ENCODE results near the gene KIRREL1. TPM values are rescaled to one million over a fixed set of nuclear protein-coding genes. Genes with fewer than 3 reads are reported as not detected.
A peak's percentile ranks its signal among the peaks of the same experiment; 100 is the strongest.

Gene KIRREL1
- total RNA-seq, 2 donors from 2014 or later = 19.7 to 21.2 TPM

DNA sequence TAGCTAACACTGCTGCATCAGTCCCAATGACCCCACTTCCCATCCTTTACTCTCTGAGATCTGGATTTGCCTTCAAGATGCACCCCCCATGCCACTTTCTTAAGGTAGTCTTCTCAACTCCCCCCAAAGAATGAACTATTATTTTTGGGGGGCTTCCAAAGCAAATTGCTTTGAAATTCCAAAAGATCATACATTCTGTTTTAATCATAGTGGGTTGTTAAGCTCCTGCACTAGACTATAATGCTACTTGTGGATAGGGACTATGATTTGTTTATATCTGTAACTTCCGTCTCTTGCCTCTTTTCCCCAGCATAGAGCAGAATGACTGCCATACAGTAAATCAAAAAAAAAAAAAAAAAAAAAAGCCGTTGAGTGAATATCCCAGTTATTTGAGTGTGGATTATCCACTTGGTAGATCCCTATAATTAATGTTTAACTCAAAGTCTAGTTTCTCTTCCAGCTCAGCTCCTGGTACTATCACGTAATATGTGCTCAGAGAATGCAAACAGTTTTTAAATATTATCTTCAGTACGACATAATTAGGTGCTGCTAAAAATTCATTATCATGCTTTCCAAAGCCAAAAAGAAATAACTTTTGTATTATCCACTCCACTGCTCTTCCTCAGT, 26.9 kb downstream of the KIRREL1 start:
- intact Hi-C loops (cut with DNase I) = no loop called here
- ATAC-seq (no peak), DNase-seq (no peak)

DNA sequence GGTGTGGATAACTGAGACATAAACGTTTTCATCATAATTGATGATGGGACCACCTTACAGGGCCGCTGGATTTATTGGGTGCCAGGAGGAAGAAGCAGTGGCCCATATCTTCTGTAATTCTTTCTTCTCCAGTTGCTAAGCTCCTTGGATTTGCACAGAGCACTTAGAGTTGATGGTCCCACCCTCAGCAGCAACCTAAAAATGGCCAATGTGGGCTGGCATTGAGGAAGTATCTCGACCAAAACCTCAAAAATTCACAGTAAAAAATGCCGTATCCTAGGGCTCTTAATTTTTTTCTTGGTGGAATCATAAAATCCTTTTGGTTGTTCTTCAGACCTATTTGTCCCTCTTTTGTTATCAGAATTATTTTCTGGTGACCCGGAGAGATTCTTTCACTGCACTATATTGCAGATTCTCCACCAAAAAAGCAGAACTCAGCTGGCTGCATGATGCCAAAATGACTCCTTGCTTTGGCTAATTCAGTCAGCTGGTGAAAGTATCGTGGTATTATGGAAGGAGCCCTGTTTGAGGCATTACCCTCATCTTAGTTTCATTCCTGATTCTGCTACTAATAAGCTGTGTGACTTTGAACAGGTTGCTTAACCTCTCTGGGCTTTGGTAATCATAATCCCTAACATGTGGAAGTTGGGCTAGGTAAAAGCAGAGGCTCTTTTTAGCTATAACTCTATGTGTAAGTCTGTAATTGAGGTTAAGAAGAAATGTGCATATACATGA, 27.6 kb downstream of the KIRREL1 start:
- no peak for ATAC-seq
- no peak for DNase-seq
- intact Hi-C loops (cut with DNase I) = no loop called here

DNA sequence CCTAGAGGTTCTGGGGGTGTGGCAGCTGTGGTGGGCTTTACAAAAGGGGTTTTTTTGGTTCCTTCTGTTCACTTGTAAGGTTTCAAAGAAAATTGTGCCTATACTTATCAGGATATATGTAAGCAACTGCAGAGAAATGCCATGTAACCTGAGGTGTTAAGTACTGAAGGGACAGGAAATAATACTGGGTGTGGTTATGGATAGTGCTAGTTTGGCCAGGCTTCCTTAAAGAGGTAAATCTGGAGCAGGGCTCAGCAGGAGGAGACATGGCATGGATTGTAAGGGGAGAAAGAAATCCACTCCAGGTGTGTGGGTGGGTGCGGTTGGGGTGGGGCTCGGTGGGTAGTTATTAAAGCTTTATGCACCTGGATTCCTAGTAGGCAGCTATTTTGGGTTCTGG, 28.3 kb downstream of the KIRREL1 start:
- ATAC-seq (no peak), DNase-seq (no peak)
- intact Hi-C loops (cut with DNase I) = no loop called here

DNA sequence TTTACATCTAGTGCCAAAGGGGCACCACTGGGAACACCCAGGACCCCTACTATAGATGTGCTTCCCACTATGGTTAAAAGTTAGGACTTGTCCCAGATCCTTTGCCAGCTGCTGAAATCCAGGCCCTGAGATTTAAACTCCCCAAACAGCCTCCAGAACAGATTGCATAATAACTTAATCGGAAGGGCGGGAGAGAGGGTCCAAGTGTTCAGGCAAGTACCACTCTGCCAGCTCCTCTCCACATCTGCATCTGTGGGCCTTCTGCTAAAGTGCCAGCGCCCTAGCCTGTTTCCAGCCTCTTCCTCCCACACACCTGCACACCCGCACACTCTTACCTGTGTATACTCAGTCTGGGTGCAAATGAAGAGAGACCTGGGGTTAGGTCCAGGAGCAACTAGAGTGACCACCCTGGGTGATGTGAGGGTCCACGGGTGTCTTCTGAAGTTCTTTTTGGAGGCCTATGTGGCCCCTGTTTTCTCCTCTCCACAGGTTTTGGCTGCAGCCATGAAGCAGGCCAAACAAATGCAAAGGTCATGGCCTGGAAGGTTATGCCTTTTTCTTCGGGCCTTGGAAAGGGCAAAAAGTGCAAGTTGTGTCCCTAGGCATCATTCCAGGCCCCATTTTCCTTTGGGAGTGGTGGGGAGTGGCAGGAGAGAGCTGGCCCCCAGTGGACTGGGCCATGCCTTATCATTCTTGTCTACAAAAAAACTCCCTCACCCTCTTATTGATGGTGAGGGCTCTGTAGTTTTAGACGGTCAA, 29.3 kb downstream of the KIRREL1 start:
- DNase-seq (no peak), ATAC-seq (peak; percentile 34 to 56)
- intact Hi-C loops (cut with DNase I) = no loop called here

DNA sequence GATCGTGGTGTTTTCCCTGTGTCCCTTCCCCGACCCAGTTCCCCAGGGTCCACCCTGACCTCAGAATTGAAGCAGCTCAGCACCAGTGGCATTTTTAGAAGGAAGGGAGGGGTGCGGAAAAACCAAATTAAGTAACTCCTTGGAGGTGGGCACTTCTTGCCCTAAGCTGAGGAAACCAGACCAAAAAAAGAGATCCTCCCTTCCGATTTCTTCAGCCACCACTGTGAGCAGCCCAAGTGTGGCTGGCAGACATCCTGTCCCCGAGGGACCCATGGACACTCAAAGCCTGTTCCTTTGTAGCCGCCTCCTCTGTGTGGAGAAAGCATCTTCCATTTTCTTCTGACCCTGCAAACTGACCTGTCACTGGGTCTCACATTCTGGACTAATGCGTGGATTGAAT, 31.3 kb downstream of the KIRREL1 start:
- DNase-seq (peak; percentile 49), ATAC-seq (peak; percentile 39 to 64)
- intact Hi-C loops (cut with DNase I) = no loop called here

DNA sequence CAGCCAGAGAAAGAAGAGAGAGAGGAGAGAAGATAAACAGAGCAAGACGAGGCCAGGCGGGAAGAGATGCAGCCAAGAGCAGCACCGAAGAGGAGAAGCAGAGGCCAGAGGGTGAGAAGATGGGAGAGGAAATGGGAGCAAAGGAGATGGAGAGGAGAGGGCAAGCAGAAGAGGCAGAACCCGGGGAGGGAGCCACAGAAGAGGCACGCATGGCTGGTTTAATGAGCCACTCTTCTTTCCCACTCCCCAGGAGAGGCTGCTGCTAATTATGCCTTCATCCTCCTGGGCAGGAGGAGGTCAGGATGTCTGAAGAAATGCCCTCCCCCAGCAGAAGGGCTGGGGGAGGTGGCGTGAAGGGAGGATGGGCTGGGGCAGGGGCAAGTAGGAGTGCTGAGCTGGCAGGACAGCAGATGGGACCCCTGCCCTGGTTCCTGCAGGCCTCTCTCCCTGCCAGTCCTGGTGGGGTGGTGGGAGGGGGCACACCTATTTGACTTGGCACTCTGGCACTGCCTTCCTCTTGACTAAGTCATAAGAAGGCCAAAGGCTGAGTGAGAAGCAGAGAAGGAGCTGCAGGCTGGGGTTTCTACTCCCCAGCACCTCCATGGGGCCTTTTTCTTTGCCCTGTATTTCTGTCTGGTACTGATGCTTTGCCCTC, 32.3 kb downstream of the KIRREL1 start:
- peak; percentile 20 to 21 for ATAC-seq
- intact Hi-C loops (cut with DNase I) = no loop called here
- DNase-seq = no peak

DNA sequence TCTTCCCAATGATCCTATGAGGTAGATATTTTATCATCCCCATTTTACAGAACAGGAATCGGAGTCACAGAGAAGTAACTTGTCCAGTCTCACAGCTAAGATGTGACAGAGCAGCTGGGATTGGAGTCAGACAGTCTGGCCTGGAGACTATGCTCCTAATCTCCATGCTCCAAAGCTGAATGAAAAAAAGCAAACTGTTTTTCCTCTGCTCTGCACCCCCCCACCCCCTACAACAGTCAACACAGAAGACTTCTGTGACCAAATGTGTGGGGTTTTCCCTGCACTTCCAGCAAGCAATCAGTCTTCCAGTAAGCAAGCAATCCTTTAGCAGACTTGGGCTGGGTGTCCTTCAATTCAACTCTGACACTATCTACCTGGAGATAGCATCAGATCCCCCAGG, 33.2 kb downstream of the KIRREL1 start:
- intact Hi-C loops (cut with DNase I) = no loop called here
- DNase-seq (no peak), ATAC-seq (no peak)

DNA sequence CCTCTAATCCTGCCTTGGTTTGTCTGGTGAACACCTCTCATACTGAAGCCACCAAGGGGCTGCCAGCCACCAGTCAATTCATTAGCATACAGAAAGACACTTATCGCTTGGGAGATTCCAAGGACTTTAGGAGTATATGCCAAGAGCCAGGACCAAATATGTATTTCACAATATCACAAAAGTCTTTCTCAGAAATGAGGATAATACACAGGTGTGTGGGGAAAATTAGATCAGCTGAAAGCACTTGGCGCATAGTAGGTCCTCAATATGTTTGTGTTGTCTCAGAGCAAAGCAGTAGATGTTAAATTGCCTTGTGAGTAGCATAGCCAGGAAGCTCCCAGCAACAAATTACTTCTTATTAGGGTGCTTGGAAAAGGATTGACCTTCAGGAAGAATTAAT, 34.1 kb downstream of the KIRREL1 start:
- no peak for ATAC-seq
- no peak for DNase-seq
- intact Hi-C loops (cut with DNase I) = no loop called here

DNA sequence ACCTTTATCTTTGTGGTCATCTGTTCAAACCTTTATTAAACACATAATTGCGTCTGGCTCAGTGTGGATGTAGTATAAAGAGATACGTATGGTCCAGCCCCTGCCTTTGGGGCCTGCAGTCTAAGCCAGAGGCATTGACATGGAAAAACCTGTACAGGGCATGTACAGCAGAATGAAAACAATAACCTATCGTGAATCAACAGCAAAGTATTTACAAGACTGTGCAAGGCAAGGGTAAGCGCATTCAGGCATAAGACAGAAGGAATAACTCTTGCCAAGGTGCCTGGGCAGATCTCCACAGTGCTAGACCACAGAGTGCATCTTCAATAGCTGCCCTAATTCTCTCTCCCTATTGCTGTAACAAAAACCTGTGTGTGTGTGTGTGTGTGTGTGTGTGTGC, 35.5 kb downstream of the KIRREL1 start:
- DNase-seq = no peak
- intact Hi-C loops (cut with DNase I) = no loop called here
- peak in 1 of 2 donors; percentile 18 for ATAC-seq

DNA sequence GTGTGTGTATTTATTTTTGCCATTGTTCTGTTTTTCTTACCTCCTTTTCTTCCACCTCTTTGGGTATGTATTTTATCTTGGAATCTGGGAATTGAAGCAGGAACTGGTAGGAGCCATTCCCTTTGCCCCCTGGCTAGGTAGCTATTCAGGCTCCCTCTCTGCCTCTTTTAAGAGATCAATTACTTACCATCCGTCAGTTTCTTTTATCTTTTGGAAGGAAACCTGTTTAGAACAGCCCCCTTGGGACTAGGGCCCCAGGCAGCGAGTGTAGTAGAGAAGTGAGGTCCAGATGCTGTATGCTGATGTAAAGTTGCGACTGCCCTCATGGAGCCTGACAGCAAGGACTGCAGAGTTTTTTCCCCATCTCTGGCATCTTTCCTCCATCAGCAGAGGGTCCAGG, 41.6 kb downstream of the KIRREL1 start:
- intact Hi-C loops (cut with DNase I) = loop anchor here (5.0 to 10.0 kb wide), 2 partner anchors 43 to 50 kb away; partner anchors contain the start of gene KIRREL1 (in 2 of the 2)
- no peak for ATAC-seq

DNA sequence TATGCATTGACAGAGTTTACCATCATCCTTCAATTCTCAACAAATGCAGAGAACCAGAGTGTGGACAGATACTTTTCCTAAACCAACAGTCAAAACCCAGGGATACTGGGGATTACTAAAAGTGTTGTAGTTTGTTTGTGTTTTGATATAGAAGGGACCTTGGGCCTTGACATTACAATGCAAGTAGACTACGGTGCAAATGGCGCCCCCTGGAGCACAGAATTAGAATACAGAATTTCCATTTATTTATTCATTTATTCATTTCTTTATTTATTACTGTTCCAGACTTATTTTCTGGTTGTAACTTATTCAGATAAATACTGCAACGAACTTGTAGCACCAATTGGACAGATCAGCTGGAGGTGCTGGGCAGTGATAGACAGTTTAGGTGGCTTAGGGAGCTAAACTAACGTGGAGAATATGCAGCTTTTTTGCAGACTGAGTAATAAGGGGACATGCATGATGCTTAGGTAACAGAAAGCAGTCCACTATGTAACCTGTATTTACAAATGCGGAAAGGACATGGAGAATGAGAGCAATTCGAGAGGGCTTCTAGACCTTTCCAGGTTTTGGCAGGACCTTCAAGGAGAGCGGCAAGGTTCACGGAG, 42.6 kb downstream of the KIRREL1 start:
- ATAC-seq (peak; percentile 28 to 52), DNase-seq (peak; percentile 54)
- intact Hi-C loops (cut with DNase I) = loop anchor here (5.0 to 10.0 kb wide), 2 partner anchors 44 to 49 kb away; partner anchors contain the start of gene KIRREL1 (in 2 of the 2)

More for the DNA sequence above, 41.6 kb downstream of the KIRREL1 start:
- DNase-seq = no peak

DNA sequence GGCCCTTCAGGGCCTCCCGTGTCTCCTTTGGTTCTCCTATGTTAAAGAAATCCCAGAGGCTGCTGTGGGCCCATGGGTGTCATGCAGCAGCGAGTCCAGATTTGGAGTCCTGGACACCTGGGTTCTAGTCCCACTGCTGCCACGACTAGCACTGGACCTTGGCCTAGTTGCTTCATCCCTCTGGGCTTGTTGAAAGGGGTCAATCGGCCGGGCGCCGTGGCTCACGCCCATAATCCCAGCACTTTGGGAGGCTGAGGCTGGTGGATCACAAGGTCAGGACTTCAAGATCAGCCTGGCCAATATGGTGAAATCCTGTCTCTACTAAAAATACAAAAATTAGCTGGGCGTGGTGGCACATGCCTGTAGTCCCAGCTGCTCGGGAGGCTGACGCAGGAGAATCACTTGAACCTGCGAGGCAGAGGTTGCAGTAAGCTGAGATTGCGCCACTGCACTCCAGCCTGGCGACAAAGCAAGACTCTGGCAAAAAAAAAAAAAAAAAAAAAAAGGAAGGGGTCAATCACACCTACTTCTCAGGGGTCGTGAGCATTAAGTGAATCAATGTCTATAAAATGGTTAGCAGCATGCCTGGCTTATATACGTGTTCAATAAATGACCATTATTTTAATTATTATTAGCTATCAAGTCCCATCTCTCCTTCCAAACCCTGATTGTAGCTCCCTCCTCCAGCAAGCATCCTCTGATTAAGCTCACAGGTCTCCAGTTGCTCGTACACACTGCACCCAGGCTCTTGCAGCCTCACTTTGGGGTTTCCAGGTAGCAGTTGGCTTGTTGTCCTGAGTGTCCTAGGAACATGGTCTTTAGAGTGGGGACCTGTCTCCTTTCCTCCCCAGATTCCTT, 43.8 kb downstream of the KIRREL1 start:
- DNase-seq (no peak), ATAC-seq (peak in 1 of 2 donors; percentile 13)
- intact Hi-C loops (cut with DNase I) = loop anchor here (5.0 to 10.0 kb wide), 2 partner anchors 45 to 48 kb away; partner anchors contain the start of gene KIRREL1 (in 2 of the 2)

DNA sequence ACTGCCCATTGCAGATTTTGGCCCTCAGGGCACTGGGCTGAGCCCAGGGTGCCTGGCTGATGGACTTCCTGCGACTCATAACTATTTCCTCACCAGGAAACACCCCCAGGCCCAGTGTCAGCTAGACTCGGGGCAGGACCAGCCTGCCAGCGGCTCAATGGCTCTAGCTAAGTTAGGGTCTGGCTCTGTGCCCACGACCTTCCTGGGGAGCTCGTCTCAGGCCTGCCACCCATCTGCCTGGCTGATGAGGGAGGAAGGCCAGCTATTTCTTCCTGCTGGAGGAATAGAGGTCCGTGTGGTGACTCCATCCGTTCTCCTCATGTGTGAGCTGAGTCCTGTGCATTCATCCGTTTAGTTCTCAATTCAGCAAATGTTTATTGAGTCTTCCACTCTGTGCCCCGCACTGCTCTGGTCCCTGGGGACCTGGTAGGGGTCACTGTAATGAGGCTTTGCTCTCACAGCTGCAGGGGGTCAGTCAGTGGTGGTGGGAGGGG, 44.5 kb downstream of the KIRREL1 start:
- DNase-seq = peak; percentile 78
- ATAC-seq = peak; percentile 45 to 53
- intact Hi-C loops (cut with DNase I) = loop anchor here (5.0 to 10.0 kb wide), 2 partner anchors 46 to 47 kb away; partner anchors contain the start of gene KIRREL1 (in 2 of the 2)

DNA sequence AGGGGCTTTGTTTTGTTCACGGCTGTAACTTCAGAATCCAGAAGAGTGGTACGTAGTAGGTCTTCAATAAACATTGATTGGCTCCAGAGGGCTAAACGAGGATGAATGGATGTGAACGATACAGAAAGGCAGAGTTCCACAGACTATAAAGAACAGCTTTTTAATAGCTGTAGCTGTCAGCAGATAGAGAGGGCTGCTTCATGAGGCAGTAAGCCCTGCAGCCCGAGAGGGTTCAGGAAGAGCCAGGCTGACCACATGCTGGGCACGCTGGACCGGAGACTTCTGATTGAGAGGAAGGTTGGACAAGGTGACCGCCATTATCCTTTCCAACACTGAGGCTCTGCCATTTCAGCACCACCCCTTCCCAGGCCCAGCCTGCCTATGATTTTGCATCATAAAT, 45.3 kb downstream of the KIRREL1 start:
- intact Hi-C loops (cut with DNase I) = loop anchor here (5.0 to 10.0 kb wide), 2 partner anchors 46 kb away; partner anchors contain the start of gene KIRREL1 (in 2 of the 2)
- DNase-seq (no peak), ATAC-seq (no peak)

DNA sequence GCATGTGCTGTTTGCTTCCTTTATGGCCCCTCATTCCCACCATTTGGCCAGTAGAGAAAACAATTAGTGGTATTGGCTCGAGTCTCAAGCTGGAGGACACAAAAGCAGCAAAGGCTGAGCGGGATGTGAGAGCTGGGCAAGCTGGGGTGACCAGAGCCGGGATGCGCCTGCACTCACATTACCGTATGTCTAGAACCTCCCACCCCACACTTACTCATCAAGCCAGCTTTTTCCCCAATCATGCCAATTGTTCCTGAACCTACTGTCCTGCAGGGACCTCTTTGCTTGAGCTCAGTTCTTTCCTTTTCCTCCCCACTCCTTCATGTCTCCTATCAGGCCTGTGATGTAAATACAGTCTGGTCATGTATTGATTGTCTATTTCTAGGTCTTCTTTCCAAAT, 45.9 kb downstream of the KIRREL1 start:
- ATAC-seq (no peak), DNase-seq (no peak)
- intact Hi-C loops (cut with DNase I) = loop anchor here (5.0 to 10.0 kb wide), 2 partner anchors 45 to 47 kb away; partner anchors contain the start of gene KIRREL1 (in 2 of the 2)

DNA sequence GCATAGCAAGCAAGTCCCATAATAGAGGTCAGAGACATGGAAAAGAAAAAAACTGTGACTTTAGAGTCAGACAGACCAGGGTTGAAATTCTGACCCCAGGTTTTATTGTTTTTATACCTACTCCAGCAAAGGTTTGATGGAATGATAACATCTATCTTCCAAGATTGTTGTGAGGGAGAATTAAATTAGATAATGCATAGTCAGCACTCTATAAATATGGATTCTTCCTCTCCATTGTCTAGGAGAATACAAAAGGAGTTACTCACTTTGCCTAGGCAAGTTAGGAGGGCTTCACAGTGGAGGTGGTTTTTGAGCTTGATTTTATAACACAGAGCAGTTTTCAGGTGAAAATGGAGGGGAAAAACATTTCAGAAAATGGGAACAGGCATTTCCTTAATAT, 46.9 kb downstream of the KIRREL1 start:
- intact Hi-C loops (cut with DNase I) = no loop called here
- no peak for ATAC-seq
- no peak for DNase-seq

DNA sequence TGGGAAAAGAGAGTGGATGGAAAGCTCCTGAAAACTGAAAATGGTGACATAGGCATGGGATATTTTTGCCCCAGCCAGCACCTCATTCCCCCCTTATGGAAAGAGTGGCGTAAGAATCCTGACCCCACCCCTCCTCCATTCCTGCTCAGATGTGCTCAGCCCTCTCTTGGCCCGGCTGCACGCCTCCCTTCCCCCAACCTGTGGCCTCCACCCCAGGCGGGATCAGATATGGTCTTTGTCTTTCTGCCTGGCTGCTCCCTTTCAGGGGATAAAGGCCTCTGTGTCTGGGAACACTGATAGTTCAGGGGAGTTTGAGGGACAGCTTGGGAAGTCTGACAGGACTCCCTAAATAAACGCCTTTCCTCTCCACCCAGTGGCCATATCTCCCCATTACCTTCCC, 49.8 kb downstream of the KIRREL1 start:
- DNase-seq (peak; percentile 56), ATAC-seq (peak in 1 of 2 donors; percentile 63)
- intact Hi-C loops (cut with DNase I) = no loop called here

DNA sequence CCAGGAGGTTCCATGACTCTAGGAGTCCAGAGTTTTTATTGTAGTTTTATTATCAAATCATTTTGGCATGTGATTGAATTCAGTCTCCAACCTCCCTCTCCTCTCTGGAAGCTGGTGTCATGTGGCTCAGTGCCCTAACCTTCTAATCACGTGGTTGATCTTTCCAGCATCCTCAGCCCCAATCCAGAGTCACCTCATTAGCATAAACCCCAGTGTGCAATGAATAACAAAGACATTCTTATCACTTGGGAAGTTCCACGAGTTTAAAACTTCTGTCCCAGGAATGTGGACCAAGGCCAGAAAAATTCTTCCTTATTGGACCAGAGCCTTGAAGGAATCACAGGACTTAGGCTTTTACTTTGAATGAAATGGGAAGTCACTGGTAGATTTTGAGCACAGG, 52.2 kb downstream of the KIRREL1 start:
- ATAC-seq (peak; percentile 67 to 70), DNase-seq (peak; percentile 48)
- intact Hi-C loops (cut with DNase I) = no loop called here
